Suprapubic skin (tissue), 4 donors: Measurements from ENCODE around the gene MTMR3. TPM values are rescaled to one million over a fixed set of nuclear protein-coding genes. Genes with fewer than 3 reads are reported as not detected.

ENCODE experiments used
- DNase-seq, 2 donors: peaks; one replicate each; pipeline ENCODE4 v3.0.0-alpha.2; 2019; ENCODE audit warnings: low spot score in 2 of 2
- H3K27ac ChIP-seq: fragments of 200-600 bp; sonication (generic); one replicate; pipeline ENCODE4 v1.5.1; 2019
- H3K27me3 ChIP-seq: fragments of 200-600 bp; sonication (generic); one replicate; pipeline ENCODE4 v1.5.1; 2019
- H3K36me3 ChIP-seq: fragments of 200-600 bp; sonication (generic); one replicate; pipeline ENCODE4 v1.5.1; 2019
- H3K4me1 ChIP-seq: fragments of 200-600 bp; sonication (generic); one replicate; pipeline ENCODE4 v1.5.1; 2019
- H3K4me3 ChIP-seq: fragments of 200-600 bp; sonication (generic); one replicate; pipeline ENCODE4 v1.5.1; 2019; ENCODE audit warnings: mild to moderate bottlenecking
- H3K9me3 ChIP-seq: fragments of 200-600 bp; sonication (generic); one replicate; pipeline ENCODE4 v1.5.1; 2019
- EP300 ChIP-seq: sonication (generic); formaldehyde crosslinking; IDR thresholded peaks from one replicate; pipeline ENCODE4 v1.6.1; 2017; ENCODE audit warnings: antibody characterized with exemption
- POLR2A ChIP-seq, 2 donors: fragments of 450-650 bp; IDR thresholded peaks; one replicate each; pipeline ENCODE4 v1.6.1; 2017; ENCODE audit warnings: antibody characterized with exemption in 2 of 2, mild to moderate bottlenecking in 2 of 2, moderate library complexity in 2 of 2
- POLR2AphosphoS5 ChIP-seq, 3 donors: sonication (generic); formaldehyde crosslinking; IDR thresholded peaks; one replicate each; pipeline ENCODE4 v1.6.1; 2017; ENCODE audit warnings: antibody characterized with exemption in 3 of 3
- WGBS: methylation state at CpG from one replicate; pipeline ENCODE4 v1.1.5; 2018; 5-methylcytosine and 5-hydroxymethylcytosine counted together
- total RNA-seq, 4 donors: library from RNA; depleted of rRNA; stranded (reverse); fragments of >200 nt; gene quantifications; one replicate each; pipeline ENCODE4 v1.1.0, GENCODE V29; 2016
- TF ChIP-seq, protein P1 (sequence below), 2 donors: fragments of 200-600 bp in 1 of 2; fragments of 450-650 bp in 1 of 2; sonication (generic) in 1 of 2; IDR thresholded peaks; one replicate each; pipeline ENCODE4 v1.5.1; 2016 to 2019; ENCODE audit warnings: antibody characterized with exemption in 2 of 2, mild to moderate bottlenecking in 1 of 2, moderate library complexity in 1 of 2

The MTMR3 gene
- total RNA-seq, 4 donors from 2014 or later, result 57.8 to 136 (median 66.0) TPM

DNA sequence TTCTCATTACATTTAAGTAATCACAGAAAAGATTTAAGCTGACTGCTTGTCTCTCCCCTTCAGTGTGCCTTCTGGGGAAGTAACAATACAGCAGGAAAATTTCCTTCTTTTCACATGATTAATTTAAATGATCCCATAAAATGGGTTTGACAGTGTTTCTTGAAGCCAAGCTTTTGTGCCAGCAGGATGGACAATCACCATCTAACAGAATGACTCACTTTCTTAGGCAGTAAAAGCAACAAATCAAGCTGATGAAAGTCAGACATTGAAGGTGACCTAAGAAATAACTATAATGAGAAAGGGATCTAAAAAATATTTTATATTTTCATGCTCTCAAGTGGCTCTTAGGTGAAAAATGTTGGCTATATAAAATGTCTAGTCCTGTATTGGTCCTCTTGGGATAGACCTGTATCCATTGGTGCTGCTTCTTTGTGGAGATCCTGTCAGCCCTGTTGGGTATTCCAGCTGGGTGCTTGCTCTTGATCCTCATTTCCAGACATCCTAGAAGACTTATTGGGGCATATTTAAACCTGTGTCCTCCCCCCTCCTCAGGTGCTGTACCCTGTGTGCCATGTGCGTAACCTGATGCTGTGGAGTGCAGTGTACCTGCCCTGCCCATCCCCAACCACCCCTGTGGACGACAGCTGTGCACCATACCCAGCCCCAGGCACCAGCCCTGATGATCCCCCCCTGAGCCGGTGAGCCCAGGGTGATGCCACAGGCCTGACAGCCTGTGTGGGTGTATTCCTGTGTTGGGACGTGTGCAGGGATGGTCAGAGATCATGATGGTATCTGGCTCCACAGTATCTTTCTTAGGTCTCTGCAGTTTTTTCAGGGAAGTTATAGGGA lies 134.6 kb downstream of the MTMR3 start:
- no peak for DNase-seq
- TF ChIP-seq POLR2AphosphoS5 (IDR thresholded peaks at IDR 0.05) (no peak), POLR2A (IDR thresholded peaks at IDR 0.05) (no peak), EP300 (no peak)
- TF ChIP-seq, protein P1, sequence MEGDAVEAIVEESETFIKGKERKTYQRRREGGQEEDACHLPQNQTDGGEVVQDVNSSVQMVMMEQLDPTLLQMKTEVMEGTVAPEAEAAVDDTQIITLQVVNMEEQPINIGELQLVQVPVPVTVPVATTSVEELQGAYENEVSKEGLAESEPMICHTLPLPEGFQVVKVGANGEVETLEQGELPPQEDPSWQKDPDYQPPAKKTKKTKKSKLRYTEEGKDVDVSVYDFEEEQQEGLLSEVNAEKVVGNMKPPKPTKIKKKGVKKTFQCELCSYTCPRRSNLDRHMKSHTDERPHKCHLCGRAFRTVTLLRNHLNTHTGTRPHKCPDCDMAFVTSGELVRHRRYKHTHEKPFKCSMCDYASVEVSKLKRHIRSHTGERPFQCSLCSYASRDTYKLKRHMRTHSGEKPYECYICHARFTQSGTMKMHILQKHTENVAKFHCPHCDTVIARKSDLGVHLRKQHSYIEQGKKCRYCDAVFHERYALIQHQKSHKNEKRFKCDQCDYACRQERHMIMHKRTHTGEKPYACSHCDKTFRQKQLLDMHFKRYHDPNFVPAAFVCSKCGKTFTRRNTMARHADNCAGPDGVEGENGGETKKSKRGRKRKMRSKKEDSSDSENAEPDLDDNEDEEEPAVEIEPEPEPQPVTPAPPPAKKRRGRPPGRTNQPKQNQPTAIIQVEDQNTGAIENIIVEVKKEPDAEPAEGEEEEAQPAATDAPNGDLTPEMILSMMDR (IDR thresholded peaks at IDR 0.05), result no peak
- H3K27ac ChIP-seq, result no peak overlapping the region
- no peaks in the 10 kb centered on the region for H3K27me3 ChIP-seq
- H3K36me3 ChIP-seq, result peaks cover 100% of the 10 kb centered on the region
- H3K4me3 ChIP-seq, result no peak overlapping the region
- no peaks in the 10 kb centered on the region for H3K9me3 ChIP-seq
- H3K4me1 ChIP-seq, result no peaks in the 10 kb centered on the region
- WGBS, result 100% methylated on average over 4 of the region's 4 CpGs

DNA sequence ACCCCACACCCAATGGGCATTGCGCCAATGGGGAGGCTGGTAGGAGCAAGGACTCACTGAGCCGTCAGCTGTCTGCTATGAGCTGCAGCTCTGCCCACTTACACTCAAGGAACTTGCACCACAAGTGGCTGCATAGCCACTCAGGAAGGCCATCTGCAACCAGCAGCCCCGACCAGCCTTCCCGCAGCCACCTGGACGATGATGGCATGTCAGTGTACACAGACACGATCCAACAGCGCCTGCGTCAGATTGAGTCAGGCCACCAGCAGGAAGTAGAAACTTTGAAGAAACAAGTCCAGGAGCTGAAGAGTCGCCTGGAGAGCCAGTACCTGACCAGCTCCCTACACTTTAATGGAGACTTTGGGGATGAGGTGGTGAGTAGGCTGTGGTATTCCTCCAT lies 137.5 kb downstream of the MTMR3 start:
- peaks cover 100% of the 10 kb centered on the region for H3K36me3 ChIP-seq
- no peaks in the 10 kb centered on the region for H3K4me1 ChIP-seq
- TF ChIP-seq, protein P1 (IDR thresholded peaks at IDR 0.05), result no peak
- TF ChIP-seq EP300 (no peak), POLR2AphosphoS5 (IDR thresholded peaks at IDR 0.05) (no peak), POLR2A (IDR thresholded peaks at IDR 0.05) (no peak)
- H3K9me3 ChIP-seq, result no peaks in the 10 kb centered on the region
- no peak for DNase-seq
- H3K27ac ChIP-seq, result no peak overlapping the region
- no peak overlapping the region for H3K4me3 ChIP-seq
- H3K27me3 ChIP-seq, result no peaks in the 10 kb centered on the region
- 93% methylated on average over 5 of the region's 9 CpGs for WGBS

DNA sequence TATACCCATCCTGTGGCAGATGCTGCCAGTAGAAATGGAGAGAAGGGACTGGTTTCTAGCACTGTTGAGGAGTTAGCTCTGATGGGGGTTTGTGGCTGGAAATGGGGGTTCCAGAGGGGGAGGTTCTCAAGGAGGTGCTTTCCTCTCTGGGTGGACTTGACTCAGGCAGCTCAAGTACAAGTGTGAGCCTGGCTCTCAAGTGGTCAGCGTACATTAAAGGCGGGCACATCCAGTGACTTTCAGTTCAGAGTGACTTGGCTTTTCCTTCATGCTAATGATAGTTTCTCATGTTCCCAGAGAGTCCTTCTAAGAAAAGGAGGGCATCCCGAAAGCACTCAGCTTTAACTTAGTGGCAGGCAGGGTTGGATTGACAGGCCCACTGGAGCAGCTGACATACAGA lies 138.4 kb downstream of the MTMR3 start:
- no peak for DNase-seq
- TF ChIP-seq, protein P1 (IDR thresholded peaks at IDR 0.05), result no peak
- TF ChIP-seq POLR2A (IDR thresholded peaks at IDR 0.05) (no peak), EP300 (no peak), POLR2AphosphoS5 (IDR thresholded peaks at IDR 0.05) (no peak)
- Histone ChIP-seq H3K27ac (no peak overlapping the region), H3K36me3 (peaks cover 100% of the 10 kb centered on the region), H3K4me1 (no peaks in the 10 kb centered on the region), H3K4me3 (no peak overlapping the region), H3K27me3 (no peaks in the 10 kb centered on the region), H3K9me3 (no peaks in the 10 kb centered on the region)
- WGBS, result 97% methylated on average over 3 of the region's 3 CpGs

DNA sequence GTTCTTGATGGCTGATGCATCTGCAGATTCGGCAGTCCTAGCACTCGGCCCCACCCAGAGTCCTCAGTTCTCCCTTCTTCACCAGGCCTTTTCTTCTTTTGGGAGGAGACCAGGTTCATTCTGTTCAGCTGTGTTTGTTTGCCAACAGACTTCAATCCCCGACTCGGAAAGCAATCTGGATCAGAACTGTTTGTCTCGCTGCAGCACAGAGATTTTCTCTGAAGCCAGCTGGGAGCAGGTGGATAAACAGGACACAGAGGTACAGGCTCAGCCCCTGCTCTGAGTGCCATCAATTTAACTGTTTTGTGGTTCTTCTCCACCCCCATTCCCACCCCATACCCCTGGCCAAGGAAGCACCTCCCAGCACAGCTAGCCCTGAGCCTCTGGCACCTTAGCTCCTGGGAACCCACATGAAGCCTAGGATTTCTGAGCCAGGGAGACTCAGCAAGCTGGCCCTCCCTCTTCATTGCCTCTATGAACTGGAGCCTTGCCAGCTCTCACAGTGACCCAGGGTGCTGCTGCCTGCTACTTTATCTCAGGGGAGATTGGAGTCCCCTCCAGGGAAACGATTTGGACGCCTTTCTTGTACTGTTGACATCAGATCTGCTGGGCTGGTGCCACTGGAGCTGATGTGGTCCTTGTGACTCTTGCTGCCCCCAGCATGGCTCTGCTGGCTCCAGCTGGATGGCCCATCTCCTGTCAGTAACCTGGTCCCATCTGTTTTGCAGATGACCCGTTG lies 139.1 kb downstream of the MTMR3 start:
- no peak for TF ChIP-seq EP300
- no peak for TF ChIP-seq POLR2AphosphoS5 (IDR thresholded peaks at IDR 0.05)
- TF ChIP-seq, protein P1 (IDR thresholded peaks at IDR 0.05), result no peak
- no peak for TF ChIP-seq POLR2A (IDR thresholded peaks at IDR 0.05)
- 83% methylated on average over 7 of the region's 8 CpGs for WGBS
- DNase-seq, result no peak

DNA sequence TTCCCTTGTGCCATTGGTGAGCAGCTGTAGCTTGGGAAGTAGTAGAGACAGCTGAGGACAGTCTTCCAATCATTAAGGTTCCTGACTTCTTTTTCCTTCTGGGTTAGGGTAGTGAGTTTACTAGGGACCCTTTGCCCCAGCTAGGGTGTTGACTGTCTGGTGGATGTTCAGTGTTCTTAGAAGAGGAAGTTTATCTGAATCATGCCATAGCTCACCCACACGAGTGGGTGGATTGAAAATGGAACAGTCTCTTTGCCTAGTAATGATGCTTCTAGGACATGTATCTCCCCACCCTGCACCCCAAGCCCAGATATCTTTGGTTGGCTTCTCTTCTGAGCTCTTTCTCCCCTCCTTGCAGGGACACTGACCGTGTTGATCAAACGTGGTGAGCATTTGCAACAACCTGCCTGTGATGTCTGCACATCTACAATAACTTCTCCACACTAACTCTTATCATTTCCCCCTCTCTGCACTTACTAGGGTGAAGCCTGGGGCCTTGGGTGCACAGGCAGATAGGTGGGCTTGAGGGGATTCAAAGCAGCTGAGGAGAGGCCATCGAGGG lies 140.2 kb downstream of the MTMR3 start:
- H3K36me3 ChIP-seq, result peaks cover 97% of the 10 kb centered on the region
- no peak overlapping the region for H3K27ac ChIP-seq
- DNase-seq, result no peak

More for the DNA sequence above, 139.1 kb downstream of the MTMR3 start:
- no peak overlapping the region for H3K27ac ChIP-seq
- H3K4me1 ChIP-seq, result no peaks in the 10 kb centered on the region
- H3K9me3 ChIP-seq, result no peaks in the 10 kb centered on the region
- H3K4me3 ChIP-seq, result no peak overlapping the region
- H3K36me3 ChIP-seq, result peaks cover 100% of the 10 kb centered on the region
- no peaks in the 10 kb centered on the region for H3K27me3 ChIP-seq

More for the DNA sequence above, 140.2 kb downstream of the MTMR3 start:
- 84% methylated on average over 4 of the region's 4 CpGs for WGBS
- Histone ChIP-seq H3K4me3 (no peak overlapping the region), H3K27me3 (no peaks in the 10 kb centered on the region), H3K9me3 (no peaks in the 10 kb centered on the region), H3K4me1 (no peaks in the 10 kb centered on the region)
- TF ChIP-seq, protein P1 (IDR thresholded peaks at IDR 0.05), result no peak
- TF ChIP-seq POLR2AphosphoS5 (IDR thresholded peaks at IDR 0.05) (no peak), EP300 (no peak), POLR2A (IDR thresholded peaks at IDR 0.05) (no peak)
